Uterus (tissue), 2 donors: ENCODE results near the gene PTPRG.

Source experiments
- CTCF ChIP-seq, 4 experiments: fragments of 200-600 bp in 2 of 4; fragments of 450-650 bp in 2 of 4; sonication (generic) in 2 of 4; IDR thresholded peaks; one replicate each; pipeline ENCODE4 v1.5.1; 2016 to 2019; ENCODE audit warnings: antibody characterized with exemption in 4 of 4, mild to moderate bottlenecking in 2 of 4, moderate library complexity in 1 of 4
- POLR2A ChIP-seq, 2 donors: fragments of 450-650 bp; IDR thresholded peaks; one replicate each; pipeline ENCODE4 v1.6.1; 2016; ENCODE audit warnings: antibody characterized with exemption in 2 of 2, mild to moderate bottlenecking in 1 of 2, moderate library complexity in 1 of 2

DNA sequence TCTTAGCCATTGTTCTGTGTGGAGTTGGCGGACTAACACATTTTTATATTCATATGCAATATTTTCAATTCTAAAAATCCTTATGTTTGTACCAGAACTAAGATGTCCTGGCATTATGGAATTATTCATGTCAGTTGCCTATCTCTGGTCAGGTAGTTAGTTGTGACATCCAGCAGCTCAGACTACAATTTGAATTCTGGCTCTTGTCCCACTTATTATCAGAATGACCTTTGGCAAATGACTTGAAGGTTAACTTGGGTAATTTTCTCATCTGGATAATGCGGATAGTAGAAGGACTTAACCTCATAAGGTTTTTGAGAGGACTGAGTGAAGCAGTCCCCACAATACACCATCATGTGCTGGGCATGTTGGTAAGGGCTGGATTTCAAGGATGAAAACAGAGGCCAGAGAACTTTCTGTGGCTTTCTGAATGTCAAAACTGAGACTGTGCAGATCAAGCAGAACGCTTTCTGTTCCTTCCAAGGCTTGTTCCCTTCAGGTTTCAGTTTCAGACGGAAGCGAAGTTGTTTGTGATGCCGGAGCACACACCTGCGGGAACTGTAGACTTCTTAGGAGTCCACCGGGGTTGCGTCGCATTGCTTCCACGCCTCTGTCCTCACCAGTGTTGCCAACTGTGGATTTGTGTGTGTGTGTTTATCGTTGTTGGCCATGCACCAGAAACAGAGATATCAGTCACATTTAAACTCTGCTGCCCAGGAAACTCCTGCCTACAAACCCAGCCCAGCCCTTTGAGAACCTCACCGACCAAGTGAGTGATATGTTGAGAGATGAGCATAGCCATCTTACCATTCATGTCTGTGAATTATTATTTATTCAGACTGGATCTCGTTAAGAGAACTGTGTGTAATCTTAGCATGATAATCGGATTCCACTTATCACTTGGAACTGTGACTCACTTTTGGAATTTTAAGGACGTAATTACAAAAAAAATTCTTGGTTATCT, 76.0 kb downstream of the PTPRG start:
- no peak for TF ChIP-seq CTCF (IDR thresholded peaks at IDR 0.05)
- TF ChIP-seq POLR2A (IDR thresholded peaks at IDR 0.05) = no peak
